Measurements from ENCODE around the gene JMJD1C.

JMJD1C gene

GRCh38 chr10:63238501-63238900 lies 227.3 kb downstream of the JMJD1C start (continued):
- TF ChIP-seq ZNF221 (tag by site-specific recombination; IDR thresholded peaks at IDR 0.05; ENCODE audit: borderline replicate concordance) = no peak
- TF ChIP-seq ZBTB17 (tag by site-specific recombination; IDR thresholded peaks at IDR 0.05) = no peak
- TF ChIP-seq ZNF202 (tag by site-specific recombination; IDR thresholded peaks at IDR 0.05; ENCODE audit: borderline replicate concordance) = no peak
- TF ChIP-seq ZNF155 (tag by site-specific recombination; IDR thresholded peaks at IDR 0.05) = no peak
- TF ChIP-seq ZNF140 (tag by site-specific recombination; IDR thresholded peaks at IDR 0.05) = no peak

GRCh38 chr10:63237396-63237795 lies 228.4 kb downstream of the JMJD1C start:
- ChIA-PET POLR2A (interaction anchor here (2.5 kb wide), 1 partner anchor 32 kb away, joined by 9 read pairs; no protein-coding TSS in a partner anchor), CTCF (interaction anchor here (0.6 kb wide), 1 partner anchor 390 kb away, joined by 3 read pairs; no protein-coding TSS in a partner anchor)
- H3K9me3 ChIP-seq (ENCODE audit: control insufficient read depth, insufficient read depth, low read depth, low read length) = no peaks in the 10 kb centered on the region
- H3K4me3 ChIP-seq (ENCODE audit: low read depth, low read length) = no peak overlapping the region
- peaks cover 17% of the 10 kb centered on the region for H3K4me1 ChIP-seq (ENCODE audit: control insufficient read depth, insufficient read depth, low read length)
- H3K27ac ChIP-seq (ENCODE audit: extremely low read depth, low read depth, low read length) = no peak overlapping the region
- H3K36me3 ChIP-seq (ENCODE audit: control insufficient read depth in 2 of 2, insufficient read depth in 1 of 2, low read length in 2 of 2) = no peaks in the 10 kb centered on the region; a peak in 1 of 3 replicates
- TF ChIP-seq SALL2 (tag by site-specific recombination; IDR thresholded peaks at IDR 0.05; ENCODE audit: borderline replicate concordance) (no peak), ZNF19 (tag by site-specific recombination; IDR thresholded peaks at IDR 0.05; ENCODE audit: low read depth) (no peak), ZNF473 (tag by site-specific recombination; IDR thresholded peaks at IDR 0.05) (no peak), ZSCAN18 (tag by site-specific recombination; IDR thresholded peaks at IDR 0.05) (no peak), ZBTB10 (tag by site-specific recombination; IDR thresholded peaks at IDR 0.05) (no peak), ZBTB49 (tag by site-specific recombination; IDR thresholded peaks at IDR 0.05; ENCODE audit: low read depth) (no peak), ZNF10 (tag by site-specific recombination; IDR thresholded peaks at IDR 0.05) (no peak), ZNF169 (tag by site-specific recombination; IDR thresholded peaks at IDR 0.05) (no peak), ATF2 (tag by site-specific recombination; IDR thresholded peaks at IDR 0.05; ENCODE audit: low read depth) (no peak), WT1 (tag by site-specific recombination; IDR thresholded peaks at IDR 0.05) (no peak), KLF16 (tag by site-specific recombination; IDR thresholded peaks at IDR 0.05) (no peak), ZNF398 (tag by site-specific recombination; IDR thresholded peaks at IDR 0.05) (no peak)

All from HEK293 (cell line).